Measurements from ENCODE around the gene LCE7A.

Gene LCE7A

GRCh38 chr1:152906023-152906565, 46.3 kb downstream of the LCE7A start:
- H3K27me3 Mint-ChIP-seq (ENCODE audit: low read depth), result peaks cover 6% of the 10 kb centered on the region
- H3K4me3 Mint-ChIP-seq, result no peak overlapping the region
- TF ChIP-seq CTCF (IDR thresholded peaks at IDR 0.05; ENCODE audit: unreplicated experiment in 3 of 3), result no peak
- no peaks in the 10 kb centered on the region for H3K9me3 Mint-ChIP-seq
- H3K36me3 Mint-ChIP-seq (ENCODE audit: low read depth), result no peaks in the 10 kb centered on the region
- H3K27ac Mint-ChIP-seq, result no peak overlapping the region
- H3K4me1 Mint-ChIP-seq, result no peaks in the 10 kb centered on the region

- TF ChIP-seq CTCF (IDR thresholded peaks at IDR 0.05; ENCODE audit: unreplicated experiment in 3 of 3), result no peak
- no peak within 1 kb of the TSS for H3K4me3 Mint-ChIP-seq
- no peaks in the 10 kb centered on the region for H3K4me1 Mint-ChIP-seq
- no peaks in the 10 kb centered on the region for H3K36me3 Mint-ChIP-seq (ENCODE audit: low read depth)
- no peak within 1 kb of the TSS for H3K27ac Mint-ChIP-seq
- peaks cover 9% of the 10 kb centered on the region for H3K9me3 Mint-ChIP-seq
- H3K27me3 Mint-ChIP-seq (ENCODE audit: low read depth), result peaks cover 6% of the 10 kb centered on the region
These were observed 48.1 kb downstream of the LCE7A start, which contains the start of gene IVL for GRCh38 chr1:152907686-152908601. TSS of gene IVL (plus strand) at chr1:152908546. CDS start at chr1:152909798, 1,252 bp downstream.

- H3K27ac Mint-ChIP-seq, result no peak overlapping the region
- H3K4me3 Mint-ChIP-seq, result no peak overlapping the region
- no peaks in the 10 kb centered on the region for H3K36me3 Mint-ChIP-seq (ENCODE audit: low read depth)
These were observed 49.4 kb downstream of the LCE7A start for GRCh38 chr1:152909206-152909605.

More at GRCh38 chr1:152909206-152909605, 49.4 kb downstream of the LCE7A start:
- TF ChIP-seq CTCF (IDR thresholded peaks at IDR 0.05; ENCODE audit: unreplicated experiment in 3 of 3), result no peak
- Mint-ChIP-seq H3K27me3 (ENCODE audit: low read depth) (peaks cover 6% of the 10 kb centered on the region), H3K9me3 (peaks cover 9% of the 10 kb centered on the region), H3K4me1 (no peaks in the 10 kb centered on the region)
